Keratinocyte (primary cell): ENCODE results near the gene KRT81. TPM values are rescaled to one million over a fixed set of nuclear protein-coding genes. Genes with fewer than 3 reads are reported as not detected.

Source experiments
- DNase-seq: peaks from one replicate; pipeline ENCODE4 v3.0.0-alpha.2; 2011; ENCODE audit warnings: low read depth, missing footprints, low spot score
- FAIRE-seq: peaks from 2 replicates; lab custom pipeline; 2011; peaks lifted over from hg19 to GRCh38; lab: Jason Lieb, UNC
- H2AFZ ChIP-seq: 2 replicates; pipeline ENCODE4 v1.6.0; 2012; ENCODE audit warnings: low read length, control low read depth, inconsistent platforms; ENCODE audit not compliant: control insufficient read depth
- H3K27ac ChIP-seq: 2 replicates; pipeline ENCODE4 v1.5.1; 2011; ENCODE audit warnings: low read length; ENCODE audit not compliant: control insufficient read depth, insufficient read depth
- H3K27me3 ChIP-seq: 3 replicates; pipeline ENCODE4 v1.6.0; 2011; ENCODE audit warnings: low read length; ENCODE audit not compliant: control insufficient read depth, insufficient read depth; ENCODE audit errors: extremely low read depth
- H3K36me3 ChIP-seq, 2 experiments: 2 replicates in 1 of 2; 3 replicates in 1 of 2; pipeline ENCODE4 v1.5.1; 2011; ENCODE audit warnings: low read length in 2 of 2, mild to moderate bottlenecking in 1 of 2; ENCODE audit not compliant: control insufficient read depth in 2 of 2, insufficient read depth in 2 of 2; ENCODE audit errors: extremely low read depth in 1 of 2
- H3K4me1 ChIP-seq: 3 replicates; pipeline ENCODE4 v1.5.1; 2011; ENCODE audit warnings: low read length; ENCODE audit not compliant: control insufficient read depth, insufficient read depth; ENCODE audit errors: extremely low read depth
- H3K4me2 ChIP-seq: 3 replicates; pipeline ENCODE4 v1.6.0; 2011; ENCODE audit warnings: low read depth, low read length; ENCODE audit not compliant: control insufficient read depth, insufficient read depth; ENCODE audit errors: extremely low read depth
- H3K4me3 ChIP-seq, 3 experiments: fragments of 200-600 bp in 1 of 3; sonication (generic) in 1 of 3; 2 replicates in 2 of 3; 3 replicates in 1 of 3; pipeline ENCODE4 v1.5.1; 2011 to 2016; ENCODE audit warnings: low read length in 3 of 3, mild to moderate bottlenecking in 3 of 3, control low read depth in 2 of 3, inconsistent platforms in 1 of 3, low read depth in 1 of 3, mixed read lengths in 1 of 3, mixed run types in 1 of 3, moderate library complexity in 1 of 3; ENCODE audit not compliant: control insufficient read depth in 2 of 3, insufficient read depth in 2 of 3; ENCODE audit errors: extremely low read depth in 1 of 3
- H3K79me2 ChIP-seq: 2 replicates; pipeline ENCODE4 v1.6.0; 2012; ENCODE audit warnings: low read length; ENCODE audit not compliant: control insufficient read depth, insufficient read depth
- H3K9ac ChIP-seq: 3 replicates; pipeline ENCODE4 v1.6.0; 2011; ENCODE audit warnings: low read length; ENCODE audit not compliant: control insufficient read depth, insufficient read depth; ENCODE audit errors: extremely low read depth
- H3K9me1 ChIP-seq: 3 replicates; pipeline ENCODE4 v1.6.0; 2011; ENCODE audit warnings: low read length; ENCODE audit not compliant: control insufficient read depth, insufficient read depth; ENCODE audit errors: extremely low read depth
- H3K9me3 ChIP-seq: 2 replicates; pipeline ENCODE4 v1.5.1; 2012; ENCODE audit warnings: low read depth, low read length; ENCODE audit not compliant: control insufficient read depth
- H4K20me1 ChIP-seq: 3 replicates; pipeline ENCODE4 v1.6.0; 2011; ENCODE audit warnings: low read length; ENCODE audit not compliant: control insufficient read depth, insufficient read depth; ENCODE audit errors: extremely low read depth
- EZH2 ChIP-seq: IDR thresholded peaks from one replicate; pipeline ENCODE4 v1.6.1; 2012; ENCODE audit warnings: inconsistent platforms, mild to moderate bottlenecking, low read length, moderate library complexity
- dilution Hi-C: fragments of 300-500 bp; cut with MboI; formaldehyde crosslinking; loops from one replicate; pipeline ENCODE4 v1.7.0; 2020; ENCODE audit warnings: low sequenced_read_pairs; ENCODE audit not compliant: extremely low pct_ligation_motif_present
- polyA plus RNA-seq, 5 experiments: library from polyadenylated mRNA; depleted of rRNA in 3 of 5; stranded (reverse) in 3 of 5; stranded (forward) in 1 of 5; unstranded in 1 of 5; fragments of >200 nt; gene quantifications; 1 replicate in 1 of 5; 2 replicates in 3 of 5; 3 replicates in 1 of 5; pipeline versions ENCODE4 v1.2.1 to v1.2.3, GENCODE V29; 2011 to 2012; ENCODE audit warnings: missing spikeins in 2 of 5, low read depth in 1 of 5, low replicate concordance in 1 of 5
- TF ChIP-seq, protein P1 (sequence below), 3 experiments: IDR thresholded peaks in 1 of 3; conservative IDR thresholded peaks in 1 of 3; optimal IDR thresholded peaks in 1 of 3; 2 replicates in 2 of 3; 3 replicates in 1 of 3; pipeline versions ENCODE3 to v1.5.1; 2011; ENCODE audit warnings: low read length in 3 of 3, mild to moderate bottlenecking in 3 of 3, moderate library complexity in 2 of 3, control low read depth in 1 of 3, inconsistent platforms in 1 of 3; ENCODE audit not compliant: insufficient read depth in 2 of 3; ENCODE audit errors: extremely low read depth in 1 of 3

The KRT81 gene
- polyA plus RNA-seq, 1 donor (not counting 4 experiments of a cell fraction or from before 2014, with no cell fraction given) = 0.03 TPM

GRCh38 chr12:52333321-52333720, 42.0 kb upstream of the KRT81 start:
- Histone ChIP-seq H2AFZ (no peak overlapping the region), H3K9me3 (no peaks in the 10 kb centered on the region), H3K9ac (no peak overlapping the region), H3K27ac (no peak overlapping the region), H4K20me1 (no peaks in the 10 kb centered on the region), H3K4me2 (no peak overlapping the region), H3K36me3 (no peaks in the 10 kb centered on the region), H3K27me3 (no peaks in the 10 kb centered on the region), H3K9me1 (no peaks in the 10 kb centered on the region), H3K4me3 (no peak overlapping the region), H3K4me1 (peaks cover 5% of the 10 kb centered on the region), H3K79me2 (no peaks in the 10 kb centered on the region)
- FAIRE-seq (no peak), DNase-seq (no peak)
- TF ChIP-seq, protein P1, sequence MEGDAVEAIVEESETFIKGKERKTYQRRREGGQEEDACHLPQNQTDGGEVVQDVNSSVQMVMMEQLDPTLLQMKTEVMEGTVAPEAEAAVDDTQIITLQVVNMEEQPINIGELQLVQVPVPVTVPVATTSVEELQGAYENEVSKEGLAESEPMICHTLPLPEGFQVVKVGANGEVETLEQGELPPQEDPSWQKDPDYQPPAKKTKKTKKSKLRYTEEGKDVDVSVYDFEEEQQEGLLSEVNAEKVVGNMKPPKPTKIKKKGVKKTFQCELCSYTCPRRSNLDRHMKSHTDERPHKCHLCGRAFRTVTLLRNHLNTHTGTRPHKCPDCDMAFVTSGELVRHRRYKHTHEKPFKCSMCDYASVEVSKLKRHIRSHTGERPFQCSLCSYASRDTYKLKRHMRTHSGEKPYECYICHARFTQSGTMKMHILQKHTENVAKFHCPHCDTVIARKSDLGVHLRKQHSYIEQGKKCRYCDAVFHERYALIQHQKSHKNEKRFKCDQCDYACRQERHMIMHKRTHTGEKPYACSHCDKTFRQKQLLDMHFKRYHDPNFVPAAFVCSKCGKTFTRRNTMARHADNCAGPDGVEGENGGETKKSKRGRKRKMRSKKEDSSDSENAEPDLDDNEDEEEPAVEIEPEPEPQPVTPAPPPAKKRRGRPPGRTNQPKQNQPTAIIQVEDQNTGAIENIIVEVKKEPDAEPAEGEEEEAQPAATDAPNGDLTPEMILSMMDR (optimal IDR thresholded peaks at IDR 0.05 in 1 of 3, IDR thresholded peaks at IDR 0.05 in 1 of 3, conservative IDR thresholded peaks at IDR 0.05 in 1 of 3; ENCODE audit: extremely low read depth in 1 of 3, insufficient read depth in 2 of 3, low read length in 3 of 3) = no peak
- no peak for TF ChIP-seq EZH2
- dilution Hi-C loops = no loop called here

DNA sequence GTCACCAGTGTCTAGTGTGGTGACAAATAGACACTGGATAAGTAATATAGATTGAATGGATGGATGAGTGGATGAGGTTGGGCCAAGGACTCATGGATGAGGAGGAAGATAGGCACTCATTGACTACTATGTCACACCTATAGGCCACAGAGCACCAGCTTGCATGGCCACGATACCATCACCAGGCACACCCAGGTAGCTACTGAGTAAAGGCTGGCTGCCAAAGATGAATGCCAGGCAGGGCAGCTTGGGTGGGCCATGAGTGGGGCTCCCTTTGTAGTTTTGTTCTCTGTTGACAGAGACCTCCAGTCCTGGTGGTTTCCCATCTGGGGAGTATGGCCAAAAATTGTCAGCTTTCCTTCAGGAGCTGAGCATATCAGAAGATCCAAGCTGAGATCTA, 41.0 kb upstream of the KRT81 start:
- H3K9me3 ChIP-seq = no peaks in the 10 kb centered on the region
- H3K36me3 ChIP-seq = no peaks in the 10 kb centered on the region
- H3K4me2 ChIP-seq = no peak overlapping the region
- no peaks in the 10 kb centered on the region for H3K27me3 ChIP-seq
- no peak overlapping the region for H3K9ac ChIP-seq
- FAIRE-seq (no peak), DNase-seq (no peak)
- H3K4me1 ChIP-seq = peaks cover 10% of the 10 kb centered on the region
- dilution Hi-C loops = no loop called here
- H3K27ac ChIP-seq = no peak overlapping the region
- no peak overlapping the region for H2AFZ ChIP-seq
- TF ChIP-seq, protein P1 (optimal IDR thresholded peaks at IDR 0.05 in 1 of 3, IDR thresholded peaks at IDR 0.05 in 1 of 3, conservative IDR thresholded peaks at IDR 0.05 in 1 of 3; ENCODE audit: extremely low read depth in 1 of 3, insufficient read depth in 2 of 3, low read length in 3 of 3) = no peak
- TF ChIP-seq EZH2 = no peak
- H3K4me3 ChIP-seq = no peak overlapping the region
- H4K20me1 ChIP-seq = no peaks in the 10 kb centered on the region
- no peaks in the 10 kb centered on the region for H3K9me1 ChIP-seq
- H3K79me2 ChIP-seq = no peaks in the 10 kb centered on the region
